WERI-Rb-1 (cell line): Measurements from ENCODE around the gene IGDCC3.

ENCODE experiments used
- DNase-seq: peaks from one replicate; pipeline ENCODE4 v3.0.0-alpha.2; 2020
- H3K27ac ChIP-seq: fragments of 250-450 bp; sonication (Bioruptor Pico); 2 replicates; pipeline ENCODE4 v1.5.1; 2020; ENCODE audit warnings: mild to moderate bottlenecking, moderate library complexity
- H3K27me3 ChIP-seq: fragments of 250-450 bp; sonication (Bioruptor Pico); 2 replicates; pipeline ENCODE4 v1.5.1; 2021; ENCODE audit warnings: mild to moderate bottlenecking, low read depth, moderate library complexity; ENCODE audit not compliant: insufficient read depth, severe bottlenecking
- H3K36me3 ChIP-seq: fragments of 250-450 bp; sonication (Bioruptor Pico); 2 replicates; pipeline ENCODE4 v1.5.1; 2020; ENCODE audit warnings: mild to moderate bottlenecking, moderate library complexity
- H3K4me3 ChIP-seq: 2 replicates; pipeline ENCODE4 v1.5.1; 2011; ENCODE audit warnings: low read depth, mild to moderate bottlenecking, control low read depth, low read length
- H3K9me3 ChIP-seq: fragments of 250-450 bp; sonication (Bioruptor Pico); 2 replicates; pipeline ENCODE4 v1.5.1; 2021; ENCODE audit warnings: mild to moderate bottlenecking, moderate library complexity; ENCODE audit not compliant: severe bottlenecking
- CTCF ChIP-seq: IDR thresholded peaks from 2 replicates; pipeline ENCODE4 v1.5.1; 2011; ENCODE audit warnings: low read depth, mild to moderate bottlenecking, control low read depth, inconsistent platforms, low read length

The IGDCC3 gene

GRCh38 chr15:65389226-65389625 is 11.4 kb upstream of the IGDCC3 start:
- H3K9me3 ChIP-seq = no peaks in the 10 kb centered on the region
- no peak for TF ChIP-seq CTCF
- no peaks in the 10 kb centered on the region for H3K27me3 ChIP-seq
- H3K4me3 ChIP-seq = no peak overlapping the region
- no peak for DNase-seq
- peaks cover 41% of the 10 kb centered on the region for H3K36me3 ChIP-seq
- no peak overlapping the region for H3K27ac ChIP-seq

GRCh38 chr15:65388306-65389080 is 10.7 kb upstream of the IGDCC3 start:
- Histone ChIP-seq H3K36me3 (peaks cover 47% of the 10 kb centered on the region), H3K27ac (no peak overlapping the region), H3K9me3 (no peaks in the 10 kb centered on the region), H3K27me3 (no peaks in the 10 kb centered on the region), H3K4me3 (no peak overlapping the region)
- DNase-seq = no peak
- TF ChIP-seq CTCF = no peak

- peaks cover 50% of the 10 kb centered on the region for H3K36me3 ChIP-seq
- H3K9me3 ChIP-seq = no peaks in the 10 kb centered on the region
- no peak for DNase-seq
- H3K4me3 ChIP-seq = no peak overlapping the region
- no peak for TF ChIP-seq CTCF
- H3K27ac ChIP-seq = no peak overlapping the region
- no peaks in the 10 kb centered on the region for H3K27me3 ChIP-seq
Observed at GRCh38 chr15:65386886-65387285, 9.1 kb upstream of the IGDCC3 start.

GRCh38 chr15:65386376-65386775 is 8.6 kb upstream of the IGDCC3 start:
- DNase-seq = no peak
- Histone ChIP-seq H3K36me3 (peaks cover 48% of the 10 kb centered on the region), H3K9me3 (no peaks in the 10 kb centered on the region), H3K4me3 (no peak overlapping the region), H3K27me3 (no peaks in the 10 kb centered on the region), H3K27ac (no peak overlapping the region)
- TF ChIP-seq CTCF = no peak

GRCh38 chr15:65385870-65386258 is 8.1 kb upstream of the IGDCC3 start:
- H3K27ac ChIP-seq = no peak overlapping the region
- no peak overlapping the region for H3K4me3 ChIP-seq
- peaks cover 42% of the 10 kb centered on the region for H3K36me3 ChIP-seq
- no peaks in the 10 kb centered on the region for H3K9me3 ChIP-seq
- no peaks in the 10 kb centered on the region for H3K27me3 ChIP-seq
- DNase-seq = no peak
- no peak for TF ChIP-seq CTCF
